MM.1S (cell line): ENCODE data around the gene DPY19L3.

Experiments used
- DNase-seq: peaks from one replicate; pipeline ENCODE4 v3.0.0-alpha.2; 2015
- H2AFZ ChIP-seq: fragments of 300-600 bp; sonication (generic); 2 replicates; pipeline ENCODE4 v1.6.0; 2016; ENCODE audit warnings: antibody characterized with exemption, low read length
- H3F3A ChIP-seq: fragments of 300-600 bp; sonication (generic); 2 replicates; pipeline ENCODE4 v1.6.1; 2016; ENCODE audit warnings: mild to moderate bottlenecking, antibody characterized with exemption, low read length, moderate library complexity, mixed read lengths; ENCODE audit not compliant: insufficient read depth
- H3K27ac ChIP-seq: fragments of 300-600 bp; sonication (generic); 2 replicates; pipeline ENCODE4 v1.5.1; 2016; ENCODE audit warnings: mild to moderate bottlenecking, low read length
- H3K27me3 ChIP-seq: fragments of 300-600 bp; sonication (generic); replicated peaks from 2 replicates; pipeline ENCODE4 v1.6.0; 2016; ENCODE audit warnings: low read length; ENCODE audit not compliant: insufficient read depth
- H3K36me3 ChIP-seq: fragments of 300-600 bp; sonication (generic); replicated peaks from 2 replicates; pipeline ENCODE4 v1.6.1; 2016; ENCODE audit warnings: mild to moderate bottlenecking, low read length, mixed read lengths; ENCODE audit not compliant: insufficient read depth
- H3K4me1 ChIP-seq: fragments of 300-600 bp; sonication (generic); 2 replicates; pipeline ENCODE4 v1.6.1; 2016; ENCODE audit warnings: low read length, mixed read lengths
- H3K4me2 ChIP-seq: fragments of 300-600 bp; sonication (generic); 2 replicates; pipeline ENCODE4 v1.6.0; 2016; ENCODE audit warnings: low read depth, low read length
- H3K4me3 ChIP-seq: fragments of 300-600 bp; sonication (generic); 2 replicates; pipeline ENCODE4 v1.5.1; 2016; ENCODE audit warnings: low read length, mixed read lengths
- H3K79me2 ChIP-seq: fragments of 300-600 bp; sonication (generic); 2 replicates; pipeline ENCODE4 v1.6.1; 2016; ENCODE audit warnings: mixed run types, low read length, mixed read lengths
- H3K9ac ChIP-seq: fragments of 300-600 bp; sonication (generic); 2 replicates; pipeline ENCODE4 v1.6.1; 2016; ENCODE audit warnings: low read length, mixed read lengths
- H3K9me2 ChIP-seq: fragments of 300-600 bp; sonication (generic); replicated peaks from 2 replicates; pipeline ENCODE4 v1.6.1; 2016; ENCODE audit warnings: mild to moderate bottlenecking, low read length, mixed read lengths; ENCODE audit not compliant: insufficient read depth
- H3K9me3 ChIP-seq: fragments of 300-600 bp; sonication (generic); replicated peaks from 2 replicates; pipeline ENCODE4 v1.6.1; 2016; ENCODE audit warnings: mild to moderate bottlenecking, low read length, mixed read lengths; ENCODE audit not compliant: insufficient read depth
- H4K20me1 ChIP-seq: fragments of 300-600 bp; sonication (generic); 2 replicates; pipeline ENCODE4 v1.6.1; 2016; ENCODE audit warnings: mild to moderate bottlenecking, low read length, moderate library complexity, mixed read lengths; ENCODE audit not compliant: insufficient read depth
- EZH2 ChIP-seq: fragments of 300-600 bp; sonication (generic); optimal IDR thresholded peaks from 2 replicates; pipeline ENCODE3; 2017; ENCODE audit warnings: low read depth, mild to moderate bottlenecking, antibody characterized with exemption, low read length, mixed read lengths
- EZH2phosphoT487 ChIP-seq: fragments of 300-600 bp; sonication (generic); IDR thresholded peaks from 2 replicates; pipeline ENCODE4 v1.6.1; 2018; ENCODE audit warnings: antibody characterized with exemption, low read length
- TF ChIP-seq, protein P1 (sequence below): fragments of 300-600 bp; sonication (generic); IDR thresholded peaks from 2 replicates; pipeline ENCODE4 v1.5.1; 2016; ENCODE audit warnings: antibody characterized with exemption, low read length, mixed read lengths

The DPY19L3 gene

DNA sequence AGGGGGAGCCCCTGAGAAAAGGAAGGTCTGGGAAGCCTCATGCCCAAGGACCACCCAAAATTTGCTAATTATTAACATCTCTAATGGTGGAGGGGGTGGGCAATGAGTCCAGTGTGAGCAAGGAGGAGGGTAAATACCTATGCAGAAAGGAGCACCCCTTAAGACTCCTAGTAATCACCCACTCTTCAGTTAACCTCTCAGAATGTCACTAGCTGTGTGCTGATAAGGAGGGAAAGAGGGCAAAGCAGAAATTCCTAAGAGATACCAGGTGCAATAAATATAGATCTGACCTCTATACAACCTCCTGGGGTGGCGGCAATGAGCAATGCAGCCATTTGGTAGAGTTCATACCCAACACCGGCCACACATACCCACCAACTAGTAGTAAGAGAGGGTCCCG lies 12.7 kb upstream of the DPY19L3 start:
- DNase-seq, result no peak
- TF ChIP-seq, protein P1, sequence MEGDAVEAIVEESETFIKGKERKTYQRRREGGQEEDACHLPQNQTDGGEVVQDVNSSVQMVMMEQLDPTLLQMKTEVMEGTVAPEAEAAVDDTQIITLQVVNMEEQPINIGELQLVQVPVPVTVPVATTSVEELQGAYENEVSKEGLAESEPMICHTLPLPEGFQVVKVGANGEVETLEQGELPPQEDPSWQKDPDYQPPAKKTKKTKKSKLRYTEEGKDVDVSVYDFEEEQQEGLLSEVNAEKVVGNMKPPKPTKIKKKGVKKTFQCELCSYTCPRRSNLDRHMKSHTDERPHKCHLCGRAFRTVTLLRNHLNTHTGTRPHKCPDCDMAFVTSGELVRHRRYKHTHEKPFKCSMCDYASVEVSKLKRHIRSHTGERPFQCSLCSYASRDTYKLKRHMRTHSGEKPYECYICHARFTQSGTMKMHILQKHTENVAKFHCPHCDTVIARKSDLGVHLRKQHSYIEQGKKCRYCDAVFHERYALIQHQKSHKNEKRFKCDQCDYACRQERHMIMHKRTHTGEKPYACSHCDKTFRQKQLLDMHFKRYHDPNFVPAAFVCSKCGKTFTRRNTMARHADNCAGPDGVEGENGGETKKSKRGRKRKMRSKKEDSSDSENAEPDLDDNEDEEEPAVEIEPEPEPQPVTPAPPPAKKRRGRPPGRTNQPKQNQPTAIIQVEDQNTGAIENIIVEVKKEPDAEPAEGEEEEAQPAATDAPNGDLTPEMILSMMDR, result no peak
- no peak for TF ChIP-seq EZH2phosphoT487
- no peak for TF ChIP-seq EZH2
- Histone ChIP-seq H3K4me3 (no peak overlapping the region), H3F3A (no peaks in the 10 kb centered on the region), H3K9me2 (no peaks in the 10 kb centered on the region), H3K4me2 (no peak overlapping the region), H2AFZ (no peak overlapping the region), H3K79me2 (no peaks in the 10 kb centered on the region), H3K9me3 (no peaks in the 10 kb centered on the region), H3K4me1 (no peaks in the 10 kb centered on the region), H4K20me1 (no peaks in the 10 kb centered on the region), H3K27me3 (no peaks in the 10 kb centered on the region), H3K9ac (no peak overlapping the region), H3K36me3 (no peaks in the 10 kb centered on the region), H3K27ac (no peak overlapping the region)

DNA sequence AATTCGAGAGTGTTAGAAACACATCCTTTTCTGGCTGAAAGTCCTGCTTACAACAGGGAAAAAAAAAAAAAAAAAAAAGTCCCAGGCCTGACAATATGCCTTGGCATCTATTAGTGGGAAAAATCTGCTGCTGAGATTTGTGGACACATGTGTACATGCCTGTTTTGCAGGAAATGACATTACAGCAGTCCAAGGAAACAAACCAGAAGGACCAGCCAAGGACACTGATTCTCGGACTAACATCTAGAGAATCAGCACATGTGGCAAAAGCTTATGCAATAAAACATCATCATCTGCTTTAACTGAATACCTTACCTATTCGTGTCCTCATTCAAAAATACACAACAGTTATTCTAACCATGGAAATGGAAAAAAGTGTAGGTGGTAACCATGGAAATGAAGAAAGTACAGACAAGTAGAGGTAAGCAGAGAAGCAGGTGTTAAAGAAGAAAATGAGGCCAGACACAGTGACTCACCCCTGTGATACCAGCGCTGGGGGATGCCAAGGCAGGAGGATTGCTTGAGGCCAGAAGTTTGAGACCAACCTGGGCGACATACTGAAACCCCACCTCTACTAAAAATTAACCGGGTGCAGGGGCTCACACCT lies 9.4 kb upstream of the DPY19L3 start:
- no peaks in the 10 kb centered on the region for H4K20me1 ChIP-seq
- no peaks in the 10 kb centered on the region for H3K4me1 ChIP-seq
- H3K79me2 ChIP-seq, result no peaks in the 10 kb centered on the region
- no peak overlapping the region for H3K4me3 ChIP-seq
- H3K36me3 ChIP-seq, result no peaks in the 10 kb centered on the region
- H3K9me3 ChIP-seq, result no peaks in the 10 kb centered on the region
- TF ChIP-seq EZH2 (no peak), EZH2phosphoT487 (no peak)
- TF ChIP-seq, protein P1, result no peak
- H3K4me2 ChIP-seq, result no peak overlapping the region
- H3K27ac ChIP-seq, result no peak overlapping the region
- no peak overlapping the region for H2AFZ ChIP-seq
- H3F3A ChIP-seq, result no peaks in the 10 kb centered on the region
- no peaks in the 10 kb centered on the region for H3K9me2 ChIP-seq
- no peaks in the 10 kb centered on the region for H3K27me3 ChIP-seq
- no peak for DNase-seq
- H3K9ac ChIP-seq, result no peak overlapping the region

DNA sequence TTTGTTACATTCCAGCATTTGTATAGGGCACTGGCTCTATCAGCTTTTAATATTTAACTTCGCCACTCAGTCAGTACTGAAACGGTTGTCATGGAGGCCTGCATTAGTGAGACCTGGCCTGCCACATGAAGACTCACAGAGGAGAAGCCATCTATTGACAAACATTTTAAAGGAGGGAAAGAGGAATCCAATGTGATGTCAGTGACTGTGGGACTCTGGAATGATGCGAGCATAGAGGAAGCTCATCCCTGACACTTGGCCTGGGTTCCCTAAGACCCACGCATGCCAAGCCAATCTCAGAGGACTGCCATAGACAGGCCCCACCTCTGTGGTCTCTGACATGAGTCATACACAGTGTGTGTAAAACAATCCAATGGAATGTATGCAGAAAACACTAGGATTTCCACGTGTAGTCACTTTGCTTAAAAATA lies 7.9 kb upstream of the DPY19L3 start:
- DNase-seq, result no peak
- Histone ChIP-seq H3K4me2 (no peak overlapping the region), H3K79me2 (no peaks in the 10 kb centered on the region), H3K4me3 (no peak overlapping the region), H2AFZ (no peak overlapping the region), H3K9me2 (no peaks in the 10 kb centered on the region), H4K20me1 (no peaks in the 10 kb centered on the region), H3K9ac (no peak overlapping the region), H3K27me3 (no peaks in the 10 kb centered on the region), H3K27ac (no peak overlapping the region), H3K4me1 (no peaks in the 10 kb centered on the region), H3F3A (no peaks in the 10 kb centered on the region), H3K36me3 (no peaks in the 10 kb centered on the region), H3K9me3 (no peaks in the 10 kb centered on the region)
- TF ChIP-seq, protein P1, result no peak
- TF ChIP-seq EZH2, result no peak
- TF ChIP-seq EZH2phosphoT487, result no peak
